Keratinocyte (primary cell): ENCODE data around the gene SCO1. TPM values are rescaled to one million over a fixed set of nuclear protein-coding genes. Genes with fewer than 3 reads are reported as not detected.

Source experiments
- DNase-seq: peaks from one replicate; pipeline ENCODE4 v3.0.0-alpha.2; 2011; ENCODE audit warnings: low read depth, missing footprints, low spot score
- FAIRE-seq: peaks from 2 replicates; lab custom pipeline; 2011; peaks lifted over from hg19 to GRCh38; lab: Jason Lieb, UNC
- H2AFZ ChIP-seq: 2 replicates; pipeline ENCODE4 v1.6.0; 2012; ENCODE audit warnings: low read length, control low read depth, inconsistent platforms; ENCODE audit not compliant: control insufficient read depth
- H3K27ac ChIP-seq: 2 replicates; pipeline ENCODE4 v1.5.1; 2011; ENCODE audit warnings: low read length; ENCODE audit not compliant: control insufficient read depth, insufficient read depth
- H3K27me3 ChIP-seq: 3 replicates; pipeline ENCODE4 v1.6.0; 2011; ENCODE audit warnings: low read length; ENCODE audit not compliant: control insufficient read depth, insufficient read depth; ENCODE audit errors: extremely low read depth
- H3K36me3 ChIP-seq, 2 experiments: 2 replicates in 1 of 2; 3 replicates in 1 of 2; pipeline ENCODE4 v1.5.1; 2011; ENCODE audit warnings: low read length in 2 of 2, mild to moderate bottlenecking in 1 of 2; ENCODE audit not compliant: control insufficient read depth in 2 of 2, insufficient read depth in 2 of 2; ENCODE audit errors: extremely low read depth in 1 of 2
- H3K4me1 ChIP-seq: 3 replicates; pipeline ENCODE4 v1.5.1; 2011; ENCODE audit warnings: low read length; ENCODE audit not compliant: control insufficient read depth, insufficient read depth; ENCODE audit errors: extremely low read depth
- H3K4me2 ChIP-seq: 3 replicates; pipeline ENCODE4 v1.6.0; 2011; ENCODE audit warnings: low read depth, low read length; ENCODE audit not compliant: control insufficient read depth, insufficient read depth; ENCODE audit errors: extremely low read depth
- H3K4me3 ChIP-seq, 3 experiments: fragments of 200-600 bp in 1 of 3; sonication (generic) in 1 of 3; 2 replicates in 2 of 3; 3 replicates in 1 of 3; pipeline ENCODE4 v1.5.1; 2011 to 2016; ENCODE audit warnings: low read length in 3 of 3, mild to moderate bottlenecking in 3 of 3, control low read depth in 2 of 3, inconsistent platforms in 1 of 3, low read depth in 1 of 3, mixed read lengths in 1 of 3, mixed run types in 1 of 3, moderate library complexity in 1 of 3; ENCODE audit not compliant: control insufficient read depth in 2 of 3, insufficient read depth in 2 of 3; ENCODE audit errors: extremely low read depth in 1 of 3
- H3K79me2 ChIP-seq: 2 replicates; pipeline ENCODE4 v1.6.0; 2012; ENCODE audit warnings: low read length; ENCODE audit not compliant: control insufficient read depth, insufficient read depth
- H3K9ac ChIP-seq: 3 replicates; pipeline ENCODE4 v1.6.0; 2011; ENCODE audit warnings: low read length; ENCODE audit not compliant: control insufficient read depth, insufficient read depth; ENCODE audit errors: extremely low read depth
- H3K9me1 ChIP-seq: 3 replicates; pipeline ENCODE4 v1.6.0; 2011; ENCODE audit warnings: low read length; ENCODE audit not compliant: control insufficient read depth, insufficient read depth; ENCODE audit errors: extremely low read depth
- H3K9me3 ChIP-seq: 2 replicates; pipeline ENCODE4 v1.5.1; 2012; ENCODE audit warnings: low read depth, low read length; ENCODE audit not compliant: control insufficient read depth
- H4K20me1 ChIP-seq: 3 replicates; pipeline ENCODE4 v1.6.0; 2011; ENCODE audit warnings: low read length; ENCODE audit not compliant: control insufficient read depth, insufficient read depth; ENCODE audit errors: extremely low read depth
- EZH2 ChIP-seq: IDR thresholded peaks from one replicate; pipeline ENCODE4 v1.6.1; 2012; ENCODE audit warnings: inconsistent platforms, mild to moderate bottlenecking, low read length, moderate library complexity
- dilution Hi-C: fragments of 300-500 bp; cut with MboI; formaldehyde crosslinking; loops from one replicate; pipeline ENCODE4 v1.7.0; 2020; ENCODE audit warnings: low sequenced_read_pairs; ENCODE audit not compliant: extremely low pct_ligation_motif_present
- polyA plus RNA-seq, 5 experiments: library from polyadenylated mRNA; depleted of rRNA in 3 of 5; stranded (reverse) in 3 of 5; stranded (forward) in 1 of 5; unstranded in 1 of 5; fragments of >200 nt; gene quantifications; 1 replicate in 1 of 5; 2 replicates in 3 of 5; 3 replicates in 1 of 5; pipeline versions ENCODE4 v1.2.1 to v1.2.3, GENCODE V29; 2011 to 2012; ENCODE audit warnings: missing spikeins in 2 of 5, low read depth in 1 of 5, low replicate concordance in 1 of 5
- TF ChIP-seq, protein P1 (sequence below), 3 experiments: IDR thresholded peaks in 1 of 3; conservative IDR thresholded peaks in 1 of 3; optimal IDR thresholded peaks in 1 of 3; 2 replicates in 2 of 3; 3 replicates in 1 of 3; pipeline versions ENCODE3 to v1.5.1; 2011; ENCODE audit warnings: low read length in 3 of 3, mild to moderate bottlenecking in 3 of 3, moderate library complexity in 2 of 3, control low read depth in 1 of 3, inconsistent platforms in 1 of 3; ENCODE audit not compliant: insufficient read depth in 2 of 3; ENCODE audit errors: extremely low read depth in 1 of 3

SCO1 gene
- polyA plus RNA-seq, 1 donor (not counting 4 experiments of a cell fraction or from before 2014, with no cell fraction given): 28.3 TPM

DNA sequence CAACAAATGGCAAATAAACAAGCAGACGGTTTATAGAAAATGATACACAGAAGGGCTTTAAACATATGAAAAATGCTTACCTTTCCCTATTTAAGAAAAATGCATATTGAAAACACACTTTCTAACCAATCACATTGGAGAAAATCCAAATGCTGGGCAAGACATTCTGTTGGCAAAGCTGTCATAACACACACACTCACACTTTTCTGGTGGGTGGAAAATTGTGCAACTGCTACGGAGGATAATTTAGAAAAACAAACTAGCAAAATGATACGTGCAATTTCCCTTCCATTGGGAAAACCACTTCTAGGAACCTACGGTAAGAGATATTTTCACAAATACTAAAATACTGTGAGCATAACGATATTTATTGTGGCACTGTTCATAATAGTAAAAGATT, 30.4 kb downstream of the SCO1 start:
- Histone ChIP-seq H3K27ac (no peak overlapping the region), H3K9ac (no peak overlapping the region), H3K4me3 (no peak overlapping the region), H2AFZ (no peak overlapping the region), H3K4me1 (no peaks in the 10 kb centered on the region), H3K9me3 (no peaks in the 10 kb centered on the region), H3K79me2 (no peaks in the 10 kb centered on the region), H4K20me1 (no peaks in the 10 kb centered on the region), H3K9me1 (no peaks in the 10 kb centered on the region), H3K4me2 (no peak overlapping the region), H3K36me3 (no peaks in the 10 kb centered on the region), H3K27me3 (no peaks in the 10 kb centered on the region)
- dilution Hi-C loops: no loop called here
- no peak for FAIRE-seq
- DNase-seq: no peak
- TF ChIP-seq EZH2: no peak
- TF ChIP-seq, protein P1, sequence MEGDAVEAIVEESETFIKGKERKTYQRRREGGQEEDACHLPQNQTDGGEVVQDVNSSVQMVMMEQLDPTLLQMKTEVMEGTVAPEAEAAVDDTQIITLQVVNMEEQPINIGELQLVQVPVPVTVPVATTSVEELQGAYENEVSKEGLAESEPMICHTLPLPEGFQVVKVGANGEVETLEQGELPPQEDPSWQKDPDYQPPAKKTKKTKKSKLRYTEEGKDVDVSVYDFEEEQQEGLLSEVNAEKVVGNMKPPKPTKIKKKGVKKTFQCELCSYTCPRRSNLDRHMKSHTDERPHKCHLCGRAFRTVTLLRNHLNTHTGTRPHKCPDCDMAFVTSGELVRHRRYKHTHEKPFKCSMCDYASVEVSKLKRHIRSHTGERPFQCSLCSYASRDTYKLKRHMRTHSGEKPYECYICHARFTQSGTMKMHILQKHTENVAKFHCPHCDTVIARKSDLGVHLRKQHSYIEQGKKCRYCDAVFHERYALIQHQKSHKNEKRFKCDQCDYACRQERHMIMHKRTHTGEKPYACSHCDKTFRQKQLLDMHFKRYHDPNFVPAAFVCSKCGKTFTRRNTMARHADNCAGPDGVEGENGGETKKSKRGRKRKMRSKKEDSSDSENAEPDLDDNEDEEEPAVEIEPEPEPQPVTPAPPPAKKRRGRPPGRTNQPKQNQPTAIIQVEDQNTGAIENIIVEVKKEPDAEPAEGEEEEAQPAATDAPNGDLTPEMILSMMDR (optimal IDR thresholded peaks at IDR 0.05 in 1 of 3, IDR thresholded peaks at IDR 0.05 in 1 of 3, conservative IDR thresholded peaks at IDR 0.05 in 1 of 3; ENCODE audit: extremely low read depth in 1 of 3, insufficient read depth in 2 of 3, low read length in 3 of 3): no peak

DNA sequence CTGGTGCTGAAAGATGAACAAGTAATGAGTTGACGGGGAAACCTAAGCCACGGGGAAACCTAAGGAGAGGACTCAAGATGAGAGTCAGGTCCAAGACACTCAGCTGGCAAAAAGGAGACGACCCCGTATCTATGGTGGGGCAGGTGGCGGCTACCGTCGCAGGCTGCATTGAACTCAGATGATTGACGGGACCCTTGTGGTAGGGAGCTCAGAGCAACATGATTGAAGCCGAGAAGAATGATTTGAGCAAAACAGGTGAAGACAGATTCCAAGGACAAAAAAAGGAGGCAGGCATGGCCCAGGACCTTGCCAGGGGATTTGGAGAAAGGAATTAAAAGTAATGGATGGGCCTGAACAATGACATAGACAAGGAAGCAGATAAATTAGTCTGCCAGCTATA, 32.8 kb downstream of the SCO1 start:
- H3K9ac ChIP-seq: no peak overlapping the region
- H3K4me1 ChIP-seq: no peaks in the 10 kb centered on the region
- FAIRE-seq (no peak), DNase-seq (no peak)
- no peak overlapping the region for H3K27ac ChIP-seq
- H3K4me2 ChIP-seq: no peak overlapping the region
- no peaks in the 10 kb centered on the region for H3K79me2 ChIP-seq
- H3K36me3 ChIP-seq: no peaks in the 10 kb centered on the region
- H3K27me3 ChIP-seq: no peaks in the 10 kb centered on the region
- dilution Hi-C loops: no loop called here
- H2AFZ ChIP-seq: no peak overlapping the region
- H3K4me3 ChIP-seq: no peak overlapping the region
- TF ChIP-seq EZH2: no peak
- TF ChIP-seq, protein P1 (optimal IDR thresholded peaks at IDR 0.05 in 1 of 3, IDR thresholded peaks at IDR 0.05 in 1 of 3, conservative IDR thresholded peaks at IDR 0.05 in 1 of 3; ENCODE audit: extremely low read depth in 1 of 3, insufficient read depth in 2 of 3, low read length in 3 of 3): no peak
- H3K9me1 ChIP-seq: no peaks in the 10 kb centered on the region
- H4K20me1 ChIP-seq: no peaks in the 10 kb centered on the region
- no peaks in the 10 kb centered on the region for H3K9me3 ChIP-seq
